ENCODE results near the gene RGL1. TPM values are rescaled to one million over a fixed set of nuclear protein-coding genes. Genes with fewer than 3 reads are reported as not detected.

RGL1 gene
- total RNA-seq, 1 experiment from 2014 or later = 0.92 TPM

GRCh38 chr1:183862967-183863366 is 58.0 kb downstream of the RGL1 start:
- TF ChIP-seq TCF7L2 (IDR thresholded peaks at IDR 0.05; ENCODE audit: low read depth, low read length) (no peak), SIN3A (IDR thresholded peaks at IDR 0.05; ENCODE audit: borderline replicate concordance, insufficient read depth, low read depth, low read length) (no peak), CTCF (IDR thresholded peaks at IDR 0.05) (no peak), POLR2AphosphoS5 (IDR thresholded peaks at IDR 0.05; ENCODE audit: low read depth, low read length) (no peak), REST (IDR thresholded peaks at IDR 0.05; ENCODE audit: insufficient read depth in 1 of 2, low read depth in 2 of 2, low read length in 1 of 2) (no peak)
- ATAC-seq (no peak), DNase-seq (ENCODE audit: low read depth, low spot score) (no peak)
- Histone ChIP-seq H3K36me3 (ENCODE audit: control insufficient read depth, insufficient read depth, low read length) (no peaks in the 10 kb centered on the region), H3K9me3 (ENCODE audit: control insufficient read depth, insufficient read depth, low read depth, low read length) (no peaks in the 10 kb centered on the region), H3K4me1 (ENCODE audit: control insufficient read depth, insufficient read depth, low read length) (no peaks in the 10 kb centered on the region), H3K4me3 (ENCODE audit: low read depth in 2 of 2, low read length in 2 of 2) (no peak overlapping the region), H3K27me3 (ENCODE audit: control insufficient read depth, insufficient read depth, low read length) (no peaks in the 10 kb centered on the region), H3K27ac (ENCODE audit: low read length) (no peak overlapping the region)
- ChIA-PET CTCF (no interaction called here), POLR2A (no interaction called here)
- intact Hi-C loops (cut with micrococcal nuclease; ENCODE audit: unreplicated experiment) = no loop called here
- no TSS peak for BruUV-seq (replicated peaks)
- in situ Hi-C loops (cut with HindIII; ENCODE audit: low pct_unique_long_range_greater_than_20kb, low sequenced_read_pairs) = no loop called here

GRCh38 chr1:183863852-183864251 is 58.9 kb downstream of the RGL1 start:
- BruUV-seq (replicated peaks) = no TSS peak
- POLR2A ChIA-PET = no interaction called here
- TF ChIP-seq SIN3A (IDR thresholded peaks at IDR 0.05; ENCODE audit: borderline replicate concordance, insufficient read depth, low read depth, low read length) = no peak
- TF ChIP-seq TCF7L2 (IDR thresholded peaks at IDR 0.05; ENCODE audit: low read depth, low read length) = no peak
- TF ChIP-seq POLR2AphosphoS5 (IDR thresholded peaks at IDR 0.05; ENCODE audit: low read depth, low read length) = no peak
- no peak for TF ChIP-seq REST (IDR thresholded peaks at IDR 0.05; ENCODE audit: insufficient read depth in 1 of 2, low read depth in 2 of 2, low read length in 1 of 2)
- no peak for TF ChIP-seq CTCF (IDR thresholded peaks at IDR 0.05)
- no peaks in the 10 kb centered on the region for H3K4me1 ChIP-seq (ENCODE audit: control insufficient read depth, insufficient read depth, low read length)
- ATAC-seq (no peak), DNase-seq (ENCODE audit: low read depth, low spot score) (no peak)
- H3K36me3 ChIP-seq (ENCODE audit: control insufficient read depth, insufficient read depth, low read length) = no peaks in the 10 kb centered on the region
- H3K27ac ChIP-seq (ENCODE audit: low read length) = no peak overlapping the region
- CTCF ChIA-PET = no interaction called here
- in situ Hi-C loops (cut with HindIII; ENCODE audit: low pct_unique_long_range_greater_than_20kb, low sequenced_read_pairs) = no loop called here
- no peaks in the 10 kb centered on the region for H3K27me3 ChIP-seq (ENCODE audit: control insufficient read depth, insufficient read depth, low read length)
- H3K9me3 ChIP-seq (ENCODE audit: control insufficient read depth, insufficient read depth, low read depth, low read length) = no peaks in the 10 kb centered on the region
- no peak overlapping the region for H3K4me3 ChIP-seq (ENCODE audit: low read depth in 2 of 2, low read length in 2 of 2)
- intact Hi-C loops (cut with micrococcal nuclease; ENCODE audit: unreplicated experiment) = no loop called here
